HCT116 (cell line): ENCODE data around the gene SYNE1.

ENCODE experiments used
- CBX3 ChIP-seq: IDR thresholded peaks from 2 replicates; pipeline ENCODE4 v1.6.1; 2012; ENCODE audit warnings: low read depth
- CEBPB ChIP-seq: IDR thresholded peaks from 2 replicates; pipeline ENCODE4 v1.6.1; 2012; ENCODE audit warnings: low read depth
- ELF1 ChIP-seq: IDR thresholded peaks from 2 replicates; pipeline ENCODE4 v1.6.1; 2012; ENCODE audit warnings: low read depth, borderline replicate concordance
- EZH2 ChIP-seq: fragments of 200-600 bp; sonication (generic); IDR thresholded peaks from 2 replicates; pipeline ENCODE4 v1.6.1; 2017; ENCODE audit warnings: antibody characterized with exemption, mixed run types
- FOSL1 ChIP-seq: IDR thresholded peaks from 2 replicates; pipeline ENCODE4 v1.6.1; 2012; ENCODE audit warnings: low read depth
- JUND ChIP-seq: IDR thresholded peaks from 2 replicates; pipeline ENCODE4 v1.6.1; 2012
- POLR2A ChIP-seq: IDR thresholded peaks from 2 replicates; pipeline ENCODE4 v1.7.0; 2011; ENCODE audit warnings: borderline replicate concordance; ENCODE audit not compliant: insufficient read depth, insufficient read length; ENCODE audit errors: extremely low read depth
- POLR2AphosphoS5 ChIP-seq: IDR thresholded peaks from 2 replicates; pipeline ENCODE4 v1.6.1; 2011; ENCODE audit warnings: mild to moderate bottlenecking, low read depth, low read length, moderate library complexity
- SIN3A ChIP-seq: IDR thresholded peaks from 2 replicates; pipeline ENCODE4 v1.6.1; 2012; ENCODE audit warnings: low read depth
- TCF7L2 ChIP-seq: IDR thresholded peaks from 2 replicates; pipeline ENCODE4 v1.7.0; 2011; ENCODE audit warnings: borderline replicate concordance, inconsistent platforms; ENCODE audit not compliant: insufficient read depth, insufficient read length; ENCODE audit errors: extremely low read depth
- ZNF274 ChIP-seq: fragments of 200-500 bp; sonication (Bioruptor generic); IDR thresholded peaks from 2 replicates; pipeline ENCODE4 v1.6.1; 2014; ENCODE audit warnings: mild to moderate bottlenecking, low read depth, low read length, inconsistent platforms
- TF ChIP-seq, protein P1 (sequence below), 3 experiments: fragments of 200-600 bp in 1 of 3; sonication (generic) in 1 of 3; IDR thresholded peaks in 2 of 3; conservative IDR thresholded peaks in 1 of 3; 2 replicates each; pipeline ENCODE4 v1.5.1; 2012 to 2017; ENCODE audit warnings: low read depth in 2 of 3, low read length in 2 of 3, antibody characterized with exemption in 1 of 3, borderline replicate concordance in 1 of 3, control low read depth in 1 of 3, mild to moderate bottlenecking in 1 of 3, mixed read lengths in 1 of 3, mixed run types in 1 of 3, moderate library complexity in 1 of 3; ENCODE audit not compliant: insufficient read depth in 1 of 3
- TF ChIP-seq, protein P2 (sequence below): IDR thresholded peaks from 2 replicates; pipeline ENCODE4 v1.6.1; 2012
- TF ChIP-seq, protein P3 (sequence below): IDR thresholded peaks from 2 replicates; pipeline ENCODE4 v1.6.1; 2011; ENCODE audit warnings: mild to moderate bottlenecking, low read length, moderate library complexity; ENCODE audit not compliant: insufficient replicate concordance; ENCODE audit errors: extremely low read depth

DNA sequence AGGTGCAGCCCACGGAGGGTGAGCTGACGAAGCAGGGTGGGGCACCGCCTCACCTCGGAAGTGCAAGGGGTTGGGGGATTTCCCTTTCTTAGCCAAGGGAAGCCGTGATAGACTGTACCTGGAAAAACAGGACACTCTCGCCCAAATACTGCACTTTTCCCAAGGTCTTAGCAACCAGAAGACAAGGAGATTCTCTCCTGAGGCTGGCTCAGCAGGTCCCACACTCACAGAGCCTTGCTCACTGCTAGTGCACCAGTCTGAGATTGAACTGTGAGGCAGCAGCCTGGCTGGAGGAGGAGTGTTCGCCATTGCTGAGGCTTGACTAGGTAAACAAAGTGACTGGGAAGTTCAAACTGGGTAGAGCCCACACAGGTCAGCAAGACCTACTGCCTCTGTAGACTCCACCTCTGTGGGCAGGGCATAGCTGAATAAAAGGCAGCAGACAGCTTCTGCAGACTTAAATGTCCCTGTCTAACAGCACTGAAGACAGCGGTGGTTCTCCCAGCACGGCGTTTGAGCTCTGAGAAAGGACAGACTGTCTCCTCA lies 28.0 kb downstream of the SYNE1 start:
- TF ChIP-seq, protein P1, sequence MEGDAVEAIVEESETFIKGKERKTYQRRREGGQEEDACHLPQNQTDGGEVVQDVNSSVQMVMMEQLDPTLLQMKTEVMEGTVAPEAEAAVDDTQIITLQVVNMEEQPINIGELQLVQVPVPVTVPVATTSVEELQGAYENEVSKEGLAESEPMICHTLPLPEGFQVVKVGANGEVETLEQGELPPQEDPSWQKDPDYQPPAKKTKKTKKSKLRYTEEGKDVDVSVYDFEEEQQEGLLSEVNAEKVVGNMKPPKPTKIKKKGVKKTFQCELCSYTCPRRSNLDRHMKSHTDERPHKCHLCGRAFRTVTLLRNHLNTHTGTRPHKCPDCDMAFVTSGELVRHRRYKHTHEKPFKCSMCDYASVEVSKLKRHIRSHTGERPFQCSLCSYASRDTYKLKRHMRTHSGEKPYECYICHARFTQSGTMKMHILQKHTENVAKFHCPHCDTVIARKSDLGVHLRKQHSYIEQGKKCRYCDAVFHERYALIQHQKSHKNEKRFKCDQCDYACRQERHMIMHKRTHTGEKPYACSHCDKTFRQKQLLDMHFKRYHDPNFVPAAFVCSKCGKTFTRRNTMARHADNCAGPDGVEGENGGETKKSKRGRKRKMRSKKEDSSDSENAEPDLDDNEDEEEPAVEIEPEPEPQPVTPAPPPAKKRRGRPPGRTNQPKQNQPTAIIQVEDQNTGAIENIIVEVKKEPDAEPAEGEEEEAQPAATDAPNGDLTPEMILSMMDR (IDR thresholded peaks at IDR 0.05 in 2 of 3, conservative IDR thresholded peaks at IDR 0.05 in 1 of 3; ENCODE audit: borderline replicate concordance in 1 of 3, insufficient read depth in 1 of 3, low read depth in 2 of 3, low read length in 2 of 3): no peak
- TF ChIP-seq, protein P2, sequence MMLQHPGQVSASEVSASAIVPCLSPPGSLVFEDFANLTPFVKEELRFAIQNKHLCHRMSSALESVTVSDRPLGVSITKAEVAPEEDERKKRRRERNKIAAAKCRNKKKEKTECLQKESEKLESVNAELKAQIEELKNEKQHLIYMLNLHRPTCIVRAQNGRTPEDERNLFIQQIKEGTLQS: no peak
- TF ChIP-seq POLR2A (no peak), EZH2 (no peak), POLR2AphosphoS5 (no peak), SIN3A (no peak), CEBPB (no peak), TCF7L2 (no peak), FOSL1 (no peak), JUND (no peak), ZNF274 (no peak), CBX3 (no peak), ELF1 (no peak)
- TF ChIP-seq, protein P3, sequence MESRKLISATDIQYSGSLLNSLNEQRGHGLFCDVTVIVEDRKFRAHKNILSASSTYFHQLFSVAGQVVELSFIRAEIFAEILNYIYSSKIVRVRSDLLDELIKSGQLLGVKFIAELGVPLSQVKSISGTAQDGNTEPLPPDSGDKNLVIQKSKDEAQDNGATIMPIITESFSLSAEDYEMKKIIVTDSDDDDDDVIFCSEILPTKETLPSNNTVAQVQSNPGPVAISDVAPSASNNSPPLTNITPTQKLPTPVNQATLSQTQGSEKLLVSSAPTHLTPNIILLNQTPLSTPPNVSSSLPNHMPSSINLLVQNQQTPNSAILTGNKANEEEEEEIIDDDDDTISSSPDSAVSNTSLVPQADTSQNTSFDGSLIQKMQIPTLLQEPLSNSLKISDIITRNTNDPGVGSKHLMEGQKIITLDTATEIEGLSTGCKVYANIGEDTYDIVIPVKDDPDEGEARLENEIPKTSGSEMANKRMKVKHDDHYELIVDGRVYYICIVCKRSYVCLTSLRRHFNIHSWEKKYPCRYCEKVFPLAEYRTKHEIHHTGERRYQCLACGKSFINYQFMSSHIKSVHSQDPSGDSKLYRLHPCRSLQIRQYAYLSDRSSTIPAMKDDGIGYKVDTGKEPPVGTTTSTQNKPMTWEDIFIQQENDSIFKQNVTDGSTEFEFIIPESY: no peak
